Thyroid gland (tissue), 4 donors: Measurements from ENCODE around the gene DNAJC13.

Source experiments
- CTCF ChIP-seq, 6 experiments: fragments of 200-600 bp in 3 of 6; fragments of 450-650 bp in 3 of 6; sonication (generic) in 3 of 6; IDR thresholded peaks; one replicate each; pipeline ENCODE4 v1.5.1; 2016 to 2019; ENCODE audit warnings: antibody characterized with exemption in 6 of 6, mild to moderate bottlenecking in 2 of 6, inconsistent platforms in 1 of 6, moderate library complexity in 1 of 6
- POLR2A ChIP-seq, 2 donors: fragments of 450-650 bp; IDR thresholded peaks; one replicate each; pipeline ENCODE4 v1.6.1; 2017; ENCODE audit warnings: antibody characterized with exemption in 2 of 2, mild to moderate bottlenecking in 2 of 2, moderate library complexity in 1 of 2

- TF ChIP-seq CTCF (IDR thresholded peaks at IDR 0.05) (no peak), POLR2A (IDR thresholded peaks at IDR 0.05) (no peak)
Measured at GRCh38 chr3:132519914-132520313, 102.6 kb downstream of the DNAJC13 start.
